NCI-H1092 (cell line): ENCODE results near the gene FBXW11.
A peak's percentile ranks its signal among the peaks of the same experiment; 100 is the strongest.
"Not testable (repeated sequence)": the region's sequence is repeated elsewhere in the genome, so short reads cannot be mapped to it uniquely, and the experiment has no call there.

Experiments
- DNase-seq: peaks from one replicate; lab custom pipeline; 2025; lab: John Stamatoyannopoulos, UW

The FBXW11 gene

DNA sequence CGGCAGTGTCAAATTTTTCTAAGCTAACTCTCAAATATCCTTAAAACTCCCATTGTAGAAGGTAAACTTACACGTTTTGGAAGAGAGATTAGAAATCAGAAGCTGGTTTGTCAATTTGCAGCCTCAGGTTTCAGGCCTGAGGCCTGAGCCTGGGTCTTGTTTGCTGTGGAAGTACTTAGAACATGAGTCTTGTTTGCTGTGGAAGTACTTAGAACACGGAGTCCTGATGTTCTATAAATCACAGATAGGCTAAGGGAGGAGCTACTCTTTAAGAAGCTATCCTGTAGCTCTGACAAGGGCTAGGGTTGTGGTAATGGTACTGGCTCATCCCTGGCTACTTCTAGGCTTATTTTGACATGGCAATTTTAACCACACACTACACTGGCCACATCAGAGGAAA lies 97.8 kb downstream of the FBXW11 start:
- no peak for DNase-seq

DNA sequence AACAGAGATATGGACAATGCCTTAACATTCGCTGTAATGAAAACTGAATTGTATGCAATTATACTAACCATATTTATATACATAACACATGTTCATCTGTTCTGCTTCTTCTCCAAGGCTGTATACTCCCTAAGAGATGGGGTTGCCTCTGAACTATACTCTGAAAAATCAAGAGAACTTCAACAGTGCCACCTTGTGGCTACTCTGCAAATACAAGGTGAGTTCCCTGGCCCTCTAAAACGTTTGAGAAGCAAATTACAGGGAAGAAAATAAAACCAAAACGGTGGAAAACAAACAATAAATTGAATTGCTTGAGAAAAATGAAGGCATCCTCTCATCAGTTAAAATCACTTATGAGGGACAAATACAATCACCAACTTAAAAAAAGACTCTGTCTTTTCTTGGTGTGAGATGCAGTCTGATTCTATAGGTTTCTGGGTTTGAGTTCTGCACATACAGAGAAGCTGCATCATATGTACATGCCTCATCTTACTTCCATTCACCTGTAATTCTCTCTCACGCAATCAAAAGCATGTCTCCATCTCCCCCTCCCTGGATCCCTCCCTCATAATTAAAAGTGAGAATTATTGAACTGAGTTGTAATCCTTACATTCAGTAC lies 98.6 kb downstream of the FBXW11 start:
- DNase-seq: peak; percentile 28

DNA sequence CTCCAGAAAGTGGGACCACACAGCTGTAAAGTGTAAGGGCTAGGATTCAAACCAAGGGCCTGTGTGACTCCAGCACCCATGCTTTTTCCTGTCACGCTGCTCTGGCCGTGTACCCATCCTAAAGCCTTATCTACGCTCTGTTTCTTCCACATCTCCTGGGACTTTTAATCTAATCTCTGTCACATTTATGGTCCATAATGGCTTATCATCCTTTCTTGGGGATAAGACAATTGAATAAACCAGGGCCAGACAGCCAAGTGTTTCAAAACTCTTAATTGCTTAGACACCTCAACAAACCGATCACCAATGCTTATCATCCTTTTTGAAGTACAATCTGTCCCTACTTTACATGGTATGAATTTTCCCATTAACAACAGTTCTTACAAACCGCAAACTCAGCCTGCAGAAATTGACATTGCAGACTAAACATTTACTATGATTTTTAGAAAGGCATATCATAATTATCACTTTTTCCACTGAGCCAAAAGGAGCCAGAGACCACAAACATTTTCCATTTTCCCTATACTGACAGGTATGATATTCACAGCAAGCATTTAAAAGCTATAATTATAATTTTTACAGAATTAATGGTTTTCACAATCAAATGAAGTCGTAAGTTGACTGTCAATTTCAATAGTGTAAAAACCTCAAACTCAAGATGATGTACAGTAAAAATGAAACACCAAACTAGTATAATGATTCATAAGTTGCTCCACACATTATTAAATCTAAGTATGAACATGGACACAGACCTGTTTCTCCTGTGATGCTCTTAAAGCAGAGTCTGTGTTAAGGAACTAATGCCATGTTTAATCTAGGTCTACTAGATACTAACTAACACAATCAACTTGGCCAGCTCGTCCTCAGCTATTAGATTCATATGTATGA lies 99.5 kb downstream of the FBXW11 start:
- no peak for DNase-seq

DNA sequence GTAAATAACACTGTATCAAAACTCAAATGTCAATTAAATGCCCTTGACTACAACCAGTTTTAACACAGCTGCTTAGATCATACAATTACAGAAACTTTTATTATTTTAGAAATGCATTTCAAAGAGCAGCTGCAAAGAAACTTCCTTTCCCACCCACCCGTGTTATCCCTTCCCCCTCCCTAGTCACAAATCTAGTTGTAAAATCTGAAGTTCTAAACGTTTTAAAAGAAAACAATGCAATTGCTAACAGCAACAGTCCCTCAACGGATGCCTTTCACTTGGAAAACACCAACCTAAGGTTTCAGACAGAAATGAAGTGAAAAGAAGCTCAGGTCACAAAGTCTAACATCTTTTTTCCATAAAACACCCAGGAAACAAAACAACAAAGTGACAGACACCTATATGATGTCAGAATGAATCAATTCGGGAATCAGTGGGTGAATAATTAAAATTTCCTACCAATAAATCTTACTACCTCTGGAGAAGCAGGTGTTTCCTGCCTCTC lies 100.3 kb downstream of the FBXW11 start:
- DNase-seq: no peak

DNA sequence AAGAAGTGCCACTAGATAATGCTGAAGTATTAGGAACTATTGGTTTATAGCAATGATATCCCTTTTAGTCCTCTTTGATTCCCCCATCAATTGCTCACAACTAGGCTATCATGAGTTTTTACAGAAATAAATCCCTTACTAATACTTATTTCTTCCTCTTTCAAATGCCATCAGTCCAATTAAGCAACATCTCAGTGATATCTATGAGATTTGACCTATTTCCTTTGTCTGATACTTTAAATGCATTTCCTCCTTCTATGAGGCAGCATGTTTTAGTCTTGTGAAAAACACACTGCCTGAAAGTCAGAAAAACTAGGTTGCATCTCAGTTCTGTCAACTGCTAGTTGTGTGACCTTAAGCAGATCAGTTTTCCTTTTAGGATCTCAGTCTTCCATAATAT lies 101.6 kb downstream of the FBXW11 start:
- no peak for DNase-seq

DNA sequence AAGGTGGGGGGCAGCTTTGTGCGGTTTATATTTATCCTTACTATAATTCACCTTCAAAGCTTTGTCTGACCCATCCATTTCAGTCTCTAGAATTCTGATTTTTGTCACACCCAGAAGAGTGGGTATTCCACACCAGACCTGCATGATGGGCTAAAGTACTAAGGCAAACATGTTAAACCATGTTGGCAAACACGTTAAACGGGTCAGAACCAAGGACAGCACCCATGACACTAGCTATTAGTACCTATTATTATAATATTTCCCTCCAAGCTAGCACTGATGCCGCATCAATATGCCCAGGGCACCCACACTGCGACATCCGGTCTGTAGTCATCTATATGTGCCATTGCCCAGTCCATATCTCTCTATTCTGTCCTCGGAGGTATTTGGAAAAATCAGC lies 104.7 kb downstream of the FBXW11 start:
- DNase-seq: no peak

DNA sequence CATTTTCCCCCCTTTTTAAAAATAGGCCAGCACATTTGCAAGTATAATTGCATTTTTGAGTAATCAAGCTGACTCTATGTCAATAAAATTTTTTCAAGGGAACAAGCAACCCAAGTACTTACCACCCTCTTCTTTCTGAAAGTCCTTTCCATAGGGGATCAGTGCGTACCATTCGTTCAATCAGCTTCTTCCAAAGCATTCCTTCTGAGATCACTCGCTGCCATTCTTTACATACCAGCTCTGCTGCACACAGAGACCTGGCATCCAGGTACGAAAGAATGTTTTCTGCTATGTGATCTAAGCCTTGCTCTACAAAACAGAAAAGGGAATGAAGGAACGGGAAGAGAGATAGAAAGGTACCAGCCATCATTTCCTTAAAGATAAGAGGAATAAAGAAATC lies 106.6 kb downstream of the FBXW11 start:
- DNase-seq: no peak

DNA sequence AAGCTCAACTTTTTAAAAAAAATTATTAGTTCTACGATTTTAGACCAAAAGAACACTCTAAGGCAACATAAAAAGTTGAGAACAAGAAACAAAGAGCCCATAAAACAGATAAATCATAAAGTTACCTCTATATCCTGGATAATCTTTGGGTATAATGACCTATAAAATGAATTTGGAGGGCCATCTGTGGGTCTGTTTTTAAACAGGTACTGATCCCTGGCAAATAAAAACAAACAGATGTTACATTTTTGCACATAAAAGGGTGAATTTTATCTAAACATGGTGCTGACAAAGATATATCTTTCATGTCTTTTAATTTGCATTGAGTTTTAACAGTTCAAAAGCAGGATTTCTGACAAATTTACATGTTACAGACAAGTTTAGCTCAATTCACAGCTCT lies 107.6 kb downstream of the FBXW11 start:
- DNase-seq: no peak

DNA sequence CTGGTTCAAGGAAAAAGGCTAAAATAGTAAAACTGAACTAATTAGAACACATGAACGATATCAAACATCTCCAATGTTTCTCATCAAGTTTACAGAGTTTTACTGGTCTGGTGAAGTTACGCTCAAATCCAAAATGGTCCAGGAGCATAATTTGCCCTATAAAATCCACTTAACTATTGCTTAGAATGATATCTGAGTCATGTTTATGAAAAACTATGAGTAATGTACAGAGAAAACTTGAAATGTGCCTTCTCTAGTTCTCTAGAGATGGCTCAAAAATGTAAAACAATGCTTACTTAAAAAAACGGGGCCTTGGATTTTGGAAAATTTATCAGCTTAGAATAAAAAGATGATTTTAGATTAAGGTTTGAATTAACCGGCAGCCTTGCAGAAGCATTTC lies 108.1 kb downstream of the FBXW11 start:
- DNase-seq: no peak

DNA sequence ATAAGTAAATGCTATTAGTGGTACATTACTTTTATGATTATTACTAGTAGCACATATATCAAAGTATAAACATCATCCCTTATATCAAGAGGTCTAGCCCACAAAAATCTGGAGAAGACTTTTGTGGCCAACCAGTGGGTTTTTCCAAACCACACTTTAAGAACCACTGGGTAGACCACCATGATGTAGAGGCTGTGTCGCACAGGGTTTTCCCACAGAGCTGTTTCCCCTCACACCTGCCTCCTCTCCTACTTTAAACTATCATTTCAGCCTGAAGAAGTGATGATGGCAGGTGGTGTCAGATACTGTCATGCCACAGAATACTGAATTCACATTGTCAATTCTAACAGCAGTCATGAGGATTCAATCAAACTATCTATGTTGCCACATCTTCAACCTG lies 109.2 kb downstream of the FBXW11 start:
- DNase-seq: no peak

DNA sequence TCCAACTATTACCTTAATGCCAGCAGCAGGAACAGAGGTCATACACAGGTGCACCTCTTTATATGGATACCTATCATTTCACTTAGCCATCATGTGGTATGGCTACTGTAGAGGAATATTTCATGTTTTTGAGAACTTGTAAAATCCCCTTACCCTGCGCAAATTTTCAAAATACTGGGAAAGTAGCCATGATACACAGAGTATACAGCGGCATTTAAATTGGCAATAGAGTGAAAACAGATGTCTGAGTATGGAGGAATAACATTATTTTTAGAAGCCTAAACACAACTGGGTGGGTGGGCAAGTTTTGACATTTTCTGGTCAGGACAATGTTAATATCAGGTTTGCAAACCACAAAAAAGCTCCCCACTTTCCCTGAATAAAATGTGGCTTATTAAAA lies 111.4 kb downstream of the FBXW11 start:
- DNase-seq: no peak

DNA sequence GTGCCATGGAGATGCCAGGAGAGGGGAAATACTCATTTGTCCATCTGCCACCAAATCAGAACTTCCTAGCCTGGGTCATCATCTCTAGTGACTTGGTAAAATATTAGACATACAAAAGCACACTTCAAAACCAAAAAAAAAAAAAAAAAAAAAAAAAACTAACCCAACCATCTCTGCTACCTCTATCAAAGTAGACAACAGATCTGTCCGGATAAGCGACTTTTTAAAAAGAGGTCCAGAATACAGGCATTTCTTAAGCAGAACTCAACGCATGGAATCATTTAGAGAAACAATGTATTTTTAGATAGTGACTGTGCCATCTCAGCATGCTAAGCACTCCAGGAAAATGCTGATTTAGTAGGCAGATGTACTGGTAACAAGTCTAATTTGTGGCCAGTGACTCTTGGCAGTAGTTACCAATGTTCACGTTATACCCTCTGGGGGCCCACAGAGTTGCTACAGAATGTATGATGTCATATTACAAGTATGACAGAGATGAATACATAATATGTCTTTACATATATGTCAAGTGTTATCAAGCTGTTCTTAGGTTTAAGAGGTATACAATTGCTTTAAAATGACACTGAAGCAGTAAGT lies 113.0 kb downstream of the FBXW11 start:
- DNase-seq: no peak

DNA sequence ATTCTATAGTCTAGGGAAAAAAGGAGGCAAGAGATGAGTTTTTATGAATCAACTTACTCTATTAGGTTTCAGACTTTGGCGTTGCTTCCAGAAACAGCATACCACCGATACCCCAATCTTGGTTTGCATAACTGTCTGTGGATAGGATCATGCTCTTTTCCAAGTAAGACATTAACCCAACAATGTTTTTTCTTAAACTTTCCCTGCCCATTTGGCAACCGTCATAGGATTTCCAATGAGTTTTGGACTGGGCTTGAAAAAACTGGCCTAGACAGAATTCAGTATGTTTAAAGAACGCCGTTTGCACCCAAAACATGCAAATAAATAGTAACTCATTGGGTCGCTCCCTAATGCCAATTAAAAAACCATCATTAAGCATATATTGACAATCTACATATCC lies 114.8 kb downstream of the FBXW11 start:
- no peak for DNase-seq

DNA sequence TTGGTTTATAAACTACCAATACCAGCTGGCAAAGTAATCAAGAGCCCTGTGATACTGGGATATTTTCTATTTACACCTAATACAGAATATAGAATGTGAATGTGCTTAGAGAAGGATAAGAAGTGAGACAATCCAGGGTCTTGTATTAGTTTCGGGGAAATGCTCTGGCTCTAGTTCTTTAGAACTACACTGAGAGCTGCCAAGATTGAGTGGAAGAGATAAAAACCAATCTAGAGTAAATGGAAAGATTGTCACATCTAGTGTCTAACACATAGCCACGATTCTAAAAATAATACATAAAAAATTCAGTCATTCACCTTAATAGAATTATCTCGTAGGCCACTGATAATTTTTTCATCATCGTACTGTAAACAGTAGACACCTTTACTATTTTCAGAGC lies 115.3 kb downstream of the FBXW11 start:
- no peak for DNase-seq

DNA sequence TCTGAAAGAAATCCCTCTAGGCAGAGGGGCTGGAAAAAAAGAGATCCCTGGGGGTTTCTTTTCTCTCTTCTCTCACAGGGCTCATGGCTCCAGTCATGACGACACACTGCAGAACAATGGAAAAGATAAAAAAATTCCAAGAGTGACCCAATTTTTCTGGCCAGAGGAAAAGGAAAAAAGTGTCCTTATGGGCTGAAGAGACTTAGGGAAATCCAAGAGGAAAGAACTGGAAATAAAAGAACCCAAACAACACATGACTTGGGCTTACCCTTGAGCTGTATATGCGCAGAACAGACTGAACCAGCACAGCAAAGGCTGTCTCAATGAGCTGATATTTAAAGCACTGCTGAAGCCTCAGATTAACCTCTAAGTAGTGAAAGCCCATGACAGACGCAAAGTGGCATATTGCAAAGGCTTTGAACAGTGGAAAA lies 118.4 kb downstream of the FBXW11 start:
- no peak for DNase-seq

DNA sequence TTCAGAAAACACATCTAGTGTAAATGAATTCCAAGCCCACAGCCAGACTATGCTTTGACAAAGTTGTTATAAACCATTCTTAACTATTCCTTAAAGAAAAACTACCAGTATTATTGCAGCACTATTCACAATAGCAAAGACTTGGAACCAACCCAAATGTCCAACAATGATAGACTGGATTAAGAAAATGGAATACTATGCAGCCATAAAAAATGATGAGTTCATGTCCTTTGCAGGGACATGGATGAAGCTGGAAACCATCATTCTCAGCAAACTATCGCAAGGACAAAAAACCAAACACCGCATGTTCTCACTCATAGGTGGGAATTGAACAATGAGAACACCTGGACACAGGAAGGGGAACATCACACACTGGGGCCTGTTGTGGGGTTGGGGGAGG lies 120.4 kb downstream of the FBXW11 start:
- DNase-seq: not testable (repeated sequence)

DNA sequence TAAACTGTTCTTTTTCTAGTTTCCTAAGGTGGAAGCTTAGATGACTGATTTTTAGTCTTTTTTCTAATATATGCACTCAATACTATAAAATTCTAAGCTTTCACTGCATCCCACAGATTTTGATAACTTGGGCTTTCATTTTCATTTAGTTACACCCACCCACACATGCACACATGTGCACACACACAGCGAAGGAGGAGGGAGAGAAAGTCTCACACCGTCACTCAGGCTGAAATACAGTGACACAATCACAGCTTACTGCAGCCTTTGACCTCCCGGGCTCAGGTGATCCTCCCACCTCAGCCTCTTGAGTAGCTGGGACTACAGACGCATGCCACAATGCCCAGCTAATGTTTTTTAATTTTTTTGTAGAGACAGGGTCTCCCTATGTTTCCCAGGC lies 124.3 kb downstream of the FBXW11 start:
- DNase-seq: no peak

DNA sequence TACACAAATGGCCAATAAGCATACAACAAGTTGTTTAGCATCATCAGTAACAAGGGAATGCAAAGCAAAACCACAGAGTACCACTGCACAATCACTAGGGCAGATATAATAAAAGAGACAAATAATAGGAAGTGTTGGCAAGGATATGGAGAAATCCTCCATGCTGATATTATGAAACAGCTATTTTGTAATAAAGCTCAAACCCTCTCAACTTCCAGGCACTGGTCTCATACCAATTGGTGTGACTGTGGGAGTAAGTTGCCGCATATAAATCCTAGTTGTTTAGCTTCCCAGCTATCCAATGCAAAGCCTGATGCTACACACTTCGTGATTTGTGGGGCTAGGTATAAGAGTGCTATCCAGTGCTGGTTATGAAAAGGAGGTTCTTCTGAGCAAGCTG lies 132.2 kb downstream of the FBXW11 start:
- DNase-seq: no peak

DNA sequence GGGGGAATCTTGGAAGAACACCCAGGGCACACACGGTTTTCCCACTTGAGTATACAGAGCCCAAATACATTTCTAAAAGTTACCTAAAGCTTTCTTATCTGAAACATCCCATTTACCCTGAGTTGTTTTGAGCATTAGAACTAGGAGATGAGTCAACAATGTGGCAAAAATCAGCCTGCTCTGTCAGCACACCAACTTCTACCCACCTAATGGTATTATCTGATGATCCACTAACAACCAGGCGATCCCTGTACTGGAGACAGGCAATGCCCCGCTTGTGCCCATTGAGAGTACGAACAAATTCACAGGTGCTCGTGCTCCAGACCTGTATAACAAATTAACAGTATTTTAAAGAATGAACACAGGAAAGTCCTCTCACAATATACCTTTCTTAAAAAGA lies 133.8 kb downstream of the FBXW11 start:
- DNase-seq: no peak

DNA sequence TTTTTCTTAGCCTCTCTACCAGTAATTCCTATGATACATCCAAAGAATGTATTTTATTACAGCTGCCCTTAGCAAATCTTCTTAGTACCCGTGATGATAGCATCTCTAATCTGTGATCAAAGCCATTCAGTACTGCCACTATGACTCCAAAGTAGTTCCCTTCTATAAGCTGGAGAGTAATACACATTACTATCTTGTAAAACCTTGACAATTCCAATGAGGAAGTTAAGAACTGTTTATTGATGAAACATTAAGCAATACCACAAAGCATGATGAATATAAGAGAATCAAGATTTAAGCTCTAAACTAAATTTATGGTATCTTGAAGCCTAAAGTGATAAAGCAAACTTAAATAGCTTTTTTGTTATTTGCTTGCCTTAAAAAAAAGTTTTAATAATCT lies 134.7 kb downstream of the FBXW11 start:
- no peak for DNase-seq

DNA sequence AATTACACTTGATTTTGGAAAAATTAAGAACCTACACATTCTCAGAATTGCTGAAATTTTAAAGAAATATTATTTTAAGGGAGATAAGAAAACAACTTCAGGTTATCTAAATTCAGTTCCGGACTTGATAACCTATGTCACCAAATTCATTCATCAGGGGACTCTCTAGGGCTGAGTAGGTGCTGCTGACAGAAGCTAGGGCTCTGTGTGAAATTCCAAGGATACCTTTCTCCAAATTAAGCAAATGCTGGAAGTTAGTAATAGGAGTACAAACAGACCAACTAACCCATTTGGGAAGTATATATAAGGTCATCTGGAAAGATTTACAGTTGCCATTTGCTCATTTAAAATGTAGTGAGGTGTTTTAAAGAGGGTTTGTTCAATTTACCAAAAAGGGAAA lies 136.5 kb downstream of the FBXW11 start:
- no peak for DNase-seq

DNA sequence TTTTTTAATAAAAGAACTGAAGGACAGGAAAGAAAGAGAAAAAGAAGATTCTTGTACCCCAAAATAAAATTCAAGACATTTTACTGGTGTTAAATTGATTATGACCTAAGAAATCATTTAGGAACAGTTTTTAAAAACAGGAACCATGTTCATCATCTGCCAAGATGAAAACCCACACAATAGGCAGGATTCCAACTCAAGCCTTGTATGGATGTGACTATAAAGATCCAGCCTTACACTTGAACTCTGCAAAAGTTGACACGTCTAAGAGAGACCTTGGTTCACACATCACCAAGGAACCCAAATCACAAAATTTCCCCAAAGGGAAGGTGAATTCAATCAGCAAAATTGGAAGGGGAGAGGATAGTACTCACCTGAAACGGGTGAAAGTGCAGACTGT lies 138.2 kb downstream of the FBXW11 start:
- DNase-seq: no peak

DNA sequence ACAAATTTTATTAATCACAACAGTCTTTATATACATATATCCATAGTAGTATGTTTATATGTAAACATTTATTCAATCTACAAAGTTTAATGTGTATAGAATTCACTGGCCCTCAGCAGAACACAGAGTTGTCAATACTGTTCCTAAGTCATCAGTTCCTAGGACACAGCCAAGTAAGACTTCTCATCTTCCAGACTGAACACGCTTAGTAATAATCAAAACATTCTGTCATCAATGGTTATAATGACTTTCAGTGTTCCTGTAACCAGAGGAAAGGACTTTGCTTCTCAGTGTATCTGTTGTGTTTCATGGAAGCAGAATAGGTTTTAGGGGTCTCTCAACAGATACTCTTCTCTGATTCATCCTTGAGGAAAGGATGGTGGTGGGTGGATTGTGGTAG lies 138.7 kb downstream of the FBXW11 start:
- DNase-seq: no peak
